MCF 10A (cell line): ENCODE results near the gene AGBL4. TPM values are rescaled to one million over a fixed set of nuclear protein-coding genes. Genes with fewer than 3 reads are reported as not detected.

Source experiments
- BruUV-seq: library from RNA; stranded (reverse); fragments of 400-500 nt; replicated peaks from 2 replicates; lab custom pipeline; 2021; lab: Mats Ljungman, UMichigan
- CTCF ChIA-PET: fragments of 300-600 bp; sonication (Branson Sonifier 250); formaldehyde crosslinking; extraction: SDS; loops from one replicate; lab custom pipeline; 2021; ENCODE audit warnings: antibody characterized with exemption, inconsistent platforms; lab: Yijun Ruan, JAX
- POLR2A ChIA-PET: fragments of 300-600, 350-650 bp; sonication (Branson Sonifier 250); formaldehyde crosslinking; extraction: SDS; loops from one replicate; lab custom pipeline; 2020; ENCODE audit warnings: antibody characterized with exemption, inconsistent platforms; lab: Yijun Ruan, JAX
- DNase-seq: peaks from one replicate; pipeline ENCODE4 v3.0.0-alpha.2; 2018; ENCODE audit not compliant: unreplicated experiment
- H3K27ac Mint-ChIP-seq: one replicate; pipeline ENCODE4 v1.8.0; 2022; ENCODE audit warnings: mild to moderate bottlenecking, low read depth, mixed read lengths; ENCODE audit not compliant: unreplicated experiment
- H3K27me3 Mint-ChIP-seq: one replicate; pipeline ENCODE4 v1.8.0; 2022; ENCODE audit warnings: mixed read lengths; ENCODE audit not compliant: insufficient read depth, unreplicated experiment
- H3K36me3 Mint-ChIP-seq: one replicate; pipeline ENCODE4 v1.8.0; 2022; ENCODE audit warnings: mild to moderate bottlenecking, moderate library complexity, mixed read lengths; ENCODE audit not compliant: insufficient read depth, unreplicated experiment
- H3K4me1 Mint-ChIP-seq: one replicate; pipeline ENCODE4 v1.8.0; 2022; ENCODE audit warnings: mixed read lengths; ENCODE audit not compliant: insufficient read depth, unreplicated experiment
- H3K4me3 Mint-ChIP-seq: one replicate; pipeline ENCODE4 v1.8.0; 2022; ENCODE audit warnings: mild to moderate bottlenecking, moderate library complexity, mixed read lengths; ENCODE audit not compliant: unreplicated experiment
- H3K9me3 Mint-ChIP-seq: one replicate; pipeline ENCODE4 v1.8.0; 2022; ENCODE audit warnings: mixed read lengths; ENCODE audit not compliant: unreplicated experiment
- CTCF ChIP-seq: fragments of 200-600 bp; IDR thresholded peaks from one replicate; pipeline ENCODE4 v1.8.0; 2022; ENCODE audit warnings: antibody characterized with exemption, mild to moderate bottlenecking; ENCODE audit not compliant: unreplicated experiment
- intact Hi-C: fragments of 100-400 bp; cut with micrococcal nuclease; formaldehyde crosslinking; loops from 2 replicates; pipeline ENCODE4 v1.14.1; 2022
- total RNA-seq: library from RNA; stranded (reverse); gene quantifications from 2 replicates; pipeline ENCODE4 v1.2.3, GENCODE V29; 2022

The AGBL4 gene
- total RNA-seq, 1 experiment from 2014 or later: not detected

DNA sequence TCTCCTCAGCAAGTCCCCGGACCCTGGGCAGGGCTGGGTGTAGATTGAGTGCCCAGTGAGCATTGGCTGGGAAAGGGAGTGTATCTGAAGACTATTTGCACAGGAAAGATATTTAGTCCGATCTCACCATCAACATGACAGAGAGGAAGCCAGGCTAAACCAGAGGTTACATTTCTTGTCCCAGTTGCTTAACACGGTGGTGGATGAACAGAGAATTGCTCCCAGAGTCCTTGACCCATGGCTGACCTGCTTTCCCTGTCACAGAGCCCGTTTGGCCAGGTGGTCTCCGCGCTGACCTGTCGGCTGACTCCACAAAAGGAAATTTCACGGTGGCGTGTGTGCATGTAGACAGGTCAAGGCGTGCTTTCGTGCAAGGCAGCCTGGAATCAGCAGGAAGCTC is 1330.6 kb downstream of the AGBL4 start:
- no peak for TF ChIP-seq CTCF
- Mint-ChIP-seq H3K36me3 (no peaks in the 10 kb centered on the region), H3K27ac (no peak overlapping the region), H3K9me3 (no peaks in the 10 kb centered on the region), H3K4me1 (peaks cover 10% of the 10 kb centered on the region), H3K27me3 (peaks cover 26% of the 10 kb centered on the region), H3K4me3 (no peak overlapping the region)
- POLR2A ChIA-PET: interaction anchor here (0.6 kb wide), 1 partner anchor 198 kb away, joined by 3 read pairs; no protein-coding TSS in a partner anchor
- CTCF ChIA-PET: interaction anchor here (0.6 to 8.4 kb wide), 4 partner anchors 17 to 1650 kb away, joined by 3 to 159 read pairs (median 10); no protein-coding TSS in a partner anchor
- BruUV-seq: no TSS peak
- intact Hi-C loops: loop anchor here (10.0 kb wide), 1 partner anchor 588 kb away; no protein-coding TSS in a partner anchor
- no peak for DNase-seq

DNA sequence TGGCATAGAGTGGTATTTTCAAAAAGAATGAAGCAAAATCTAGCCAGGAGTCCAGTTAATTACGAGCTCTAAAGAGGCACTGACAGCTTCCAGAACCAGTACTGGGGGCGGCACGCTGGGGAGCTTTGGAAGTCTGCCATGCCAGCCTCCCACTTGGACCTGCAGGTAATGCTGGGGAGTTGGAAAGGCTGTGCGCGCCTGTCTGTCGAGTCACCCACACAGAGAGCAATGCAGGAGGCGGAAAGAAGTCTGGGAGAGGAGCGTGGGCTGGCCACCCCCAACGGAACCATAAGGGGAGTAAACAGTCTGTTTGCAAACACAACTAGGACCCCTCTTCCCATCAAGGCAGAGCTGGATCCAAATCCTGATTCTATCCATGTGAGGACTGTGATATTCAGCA is 1331.5 kb downstream of the AGBL4 start:
- TF ChIP-seq CTCF: no peak
- Mint-ChIP-seq H3K9me3 (no peaks in the 10 kb centered on the region), H3K4me1 (peaks cover 10% of the 10 kb centered on the region), H3K27me3 (peaks cover 29% of the 10 kb centered on the region), H3K27ac (no peak overlapping the region), H3K4me3 (no peak overlapping the region), H3K36me3 (no peaks in the 10 kb centered on the region)
- no TSS peak for BruUV-seq
- intact Hi-C loops: loop anchor here (10.0 kb wide), 1 partner anchor 587 kb away; no protein-coding TSS in a partner anchor
- ChIA-PET POLR2A (no interaction called here), CTCF (interaction anchor here (0.6 to 8.4 kb wide), 6 partner anchors 9 to 1262 kb away, joined by 3 to 159 read pairs (median 4); no protein-coding TSS in a partner anchor)
- DNase-seq: no peak

- H3K27ac Mint-ChIP-seq: no peak overlapping the region
- H3K9me3 Mint-ChIP-seq: no peaks in the 10 kb centered on the region
- peaks cover 10% of the 10 kb centered on the region for H3K4me1 Mint-ChIP-seq
- intact Hi-C loops: loop anchor here (10.0 kb wide), 1 partner anchor 587 kb away; no protein-coding TSS in a partner anchor
- ChIA-PET CTCF (interaction anchor here (0.6 to 8.4 kb wide), 3 partner anchors 16 to 615 kb away, joined by 3 to 159 read pairs (median 3); no protein-coding TSS in a partner anchor), POLR2A (no interaction called here)
- no TSS peak for BruUV-seq
- H3K4me3 Mint-ChIP-seq: no peak overlapping the region
- TF ChIP-seq CTCF: no peak
- H3K27me3 Mint-ChIP-seq: peaks cover 36% of the 10 kb centered on the region
- no peaks in the 10 kb centered on the region for H3K36me3 Mint-ChIP-seq
- DNase-seq: no peak
Measured at GRCh38 chr1:48691429-48692001, 1332.2 kb downstream of the AGBL4 start.

DNA sequence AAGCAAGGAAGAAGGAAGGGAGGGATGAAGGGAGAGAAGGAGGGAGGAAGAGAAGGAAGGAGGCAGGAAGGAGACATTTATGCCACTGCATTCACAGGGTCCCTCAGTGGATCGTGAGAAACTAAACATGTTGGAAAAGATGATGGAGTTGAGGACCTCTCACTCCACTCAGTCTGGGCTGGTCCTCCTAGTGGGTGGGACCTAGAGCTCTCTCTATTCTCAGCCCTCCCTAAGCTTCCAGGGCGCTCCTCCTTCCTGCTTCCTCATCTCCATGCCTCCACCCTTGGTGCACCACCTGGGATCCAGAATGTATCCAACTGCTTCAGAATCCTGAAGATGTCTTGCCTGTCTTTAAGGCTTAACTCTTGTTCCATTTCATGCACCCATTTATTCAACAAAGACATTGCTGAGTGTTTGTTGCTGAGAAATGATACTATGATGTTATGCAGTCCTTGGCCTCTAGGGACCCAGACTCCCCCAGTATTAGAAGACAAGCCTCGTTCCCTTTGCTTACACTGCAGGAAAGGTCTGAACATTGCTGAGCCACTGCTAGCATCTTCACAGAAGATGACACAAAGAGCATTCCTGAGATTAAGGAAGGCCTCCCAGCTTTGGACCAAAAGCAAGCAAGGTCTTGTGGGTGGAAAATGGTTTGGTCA is 1335.5 kb downstream of the AGBL4 start:
- CTCF ChIA-PET: interaction anchor here (0.5 to 3.3 kb wide), 9 partner anchors 9 to 1578 kb away, joined by 3 to 27 read pairs (median 4); no protein-coding TSS in a partner anchor
- intact Hi-C loops: no loop called here
- no peak for TF ChIP-seq CTCF
- peak; percentile 16 for DNase-seq
- no peak overlapping the region for H3K27ac Mint-ChIP-seq
- H3K36me3 Mint-ChIP-seq: no peaks in the 10 kb centered on the region
- H3K27me3 Mint-ChIP-seq: peaks cover 33% of the 10 kb centered on the region
- POLR2A ChIA-PET: no interaction called here
- no TSS peak for BruUV-seq
- no peaks in the 10 kb centered on the region for H3K4me1 Mint-ChIP-seq
- H3K4me3 Mint-ChIP-seq: no peak overlapping the region
- no peaks in the 10 kb centered on the region for H3K9me3 Mint-ChIP-seq
